ENCODE measurements around the gene QARS1. TPM values are rescaled to one million over a fixed set of nuclear protein-coding genes. Genes with fewer than 3 reads are reported as not detected.

The QARS1 gene
- total and polyA plus RNA-seq, 12 donors, result 144 to 534 (median 272) TPM

- H3K9me3 ChIP-seq (replicated peaks in 1 of 3), result no peaks in the 10 kb centered on the region
- H3K36me3 ChIP-seq (replicated peaks in 1 of 2), result peaks cover 0 to 45% of the 10 kb centered on the region in 2 donors
- 94 to 96% (median 95%) methylated on average over 2 of the region's 2 CpGs for WGBS, 4 donors
- intact Hi-C loops (cut with DNase I), result no loop called here
- H3K27ac ChIP-seq, result no peak overlapping the region
- no peak for TF ChIP-seq CTCF (IDR thresholded peaks at IDR 0.05)
- TF ChIP-seq POLR2A (IDR thresholded peaks at IDR 0.05), result no peak
- no peak overlapping the region for H3K4me3 ChIP-seq
- no peak for DNase-seq
- peaks cover 0 to 5% of the 10 kb centered on the region in 2 donors for H3K4me1 ChIP-seq (replicated peaks in 1 of 2)
- H3K27me3 ChIP-seq, result no peaks in the 10 kb centered on the region
These were observed 25.3 kb downstream of the QARS1 start for GRCh38 chr3:49079270-49079669.

GRCh38 chr3:49076646-49077045 lies 27.9 kb downstream of the QARS1 start:
- H3K36me3 ChIP-seq (replicated peaks in 1 of 2), result peaks cover 0 to 71% of the 10 kb centered on the region in 2 donors

GRCh38 chr3:49076116-49076515 lies 28.4 kb downstream of the QARS1 start:
- peaks cover 0 to 76% of the 10 kb centered on the region in 2 donors for H3K36me3 ChIP-seq (replicated peaks in 1 of 2)
- no peaks in the 10 kb centered on the region for H3K9me3 ChIP-seq (replicated peaks in 1 of 3)
- no peak for DNase-seq
- H3K4me3 ChIP-seq, result no peak overlapping the region
- WGBS, 4 donors, result 92 to 95% (median 94%) methylated on average over 13 of the region's 13 CpGs
- TF ChIP-seq CTCF (IDR thresholded peaks at IDR 0.05) (no peak), POLR2A (IDR thresholded peaks at IDR 0.05) (no peak)
- intact Hi-C loops (cut with DNase I), result no loop called here
- no peak overlapping the region for H3K27ac ChIP-seq
- H3K27me3 ChIP-seq, result no peaks in the 10 kb centered on the region
- peaks cover 0 to 5% of the 10 kb centered on the region in 2 donors for H3K4me1 ChIP-seq (replicated peaks in 1 of 2)

More at GRCh38 chr3:49076646-49077045, 27.9 kb downstream of the QARS1 start:
- 90 to 94% (median 93%) methylated on average over 3 to 4 of the region's 4 CpGs for WGBS, 4 donors
- Histone ChIP-seq H3K27me3 (no peaks in the 10 kb centered on the region), H3K4me1 (replicated peaks in 1 of 2) (peaks cover 0 to 5% of the 10 kb centered on the region in 2 donors), H3K27ac (no peak overlapping the region), H3K4me3 (no peak overlapping the region), H3K9me3 (replicated peaks in 1 of 3) (no peaks in the 10 kb centered on the region)
- no peak for DNase-seq
- TF ChIP-seq POLR2A (IDR thresholded peaks at IDR 0.05), result no peak
- no peak for TF ChIP-seq CTCF (IDR thresholded peaks at IDR 0.05)
- intact Hi-C loops (cut with DNase I), result no loop called here

- no peaks in the 10 kb centered on the region for H3K27me3 ChIP-seq
- DNase-seq, result no peak
- H3K36me3 ChIP-seq (replicated peaks in 1 of 2), result peaks cover 0 to 73% of the 10 kb centered on the region in 2 donors
- no peaks in the 10 kb centered on the region for H3K9me3 ChIP-seq (replicated peaks in 1 of 3)
- intact Hi-C loops (cut with DNase I), result no loop called here
- WGBS, 4 donors, result 80 to 92% (median 90%) methylated on average over 7 of the region's 7 CpGs
- peak overlapping the region in 1 of 5 donors; percentile 36 for H3K27ac ChIP-seq
- no peaks in the 10 kb centered on the region for H3K4me1 ChIP-seq (replicated peaks in 1 of 2)
- no peak for TF ChIP-seq CTCF (IDR thresholded peaks at IDR 0.05)
- no peak for TF ChIP-seq POLR2A (IDR thresholded peaks at IDR 0.05)
- H3K4me3 ChIP-seq, result no peak overlapping the region
These were observed 46.5 kb downstream of the QARS1 start for GRCh38 chr3:49058011-49058410.

Measured in adrenal gland (tissue), 12 donors.